Activated CD8-positive, alpha-beta memory T cell treated with anti-CD3 and anti-CD28 coated beads, Interleukin-2, amount 10 ng/mL, durations not matched to agents 7 days and 5 days (primary cell): ENCODE results near the gene ZNF784. TPM values are rescaled to one million over a fixed set of nuclear protein-coding genes. Genes with fewer than 3 reads are reported as not detected.

Source experiments
- ATAC-seq: fragments of 150-1000 bp; cut with Tn5 transposase; one replicate; pipeline ENCODE4 v1.10.0; 2021; ENCODE audit warnings: moderate library complexity
- CTCF ChIA-PET: fragments of 350-600 bp; sonication (Branson Sonifier 250); formaldehyde crosslinking; loops from one replicate; lab custom pipeline; 2021; ENCODE audit warnings: antibody characterized with exemption; lab: Charles Lee
- DNase-seq: peaks from one replicate; pipeline ENCODE4 v3.0.0-alpha.2; 2020
- H3K27ac Mint-ChIP-seq: one replicate; pipeline ENCODE4 v1.8.0; 2021; ENCODE audit warnings: mild to moderate bottlenecking, mixed read lengths
- H3K27me3 Mint-ChIP-seq: one replicate; pipeline ENCODE4 v1.8.0; 2021; ENCODE audit warnings: mixed read lengths
- H3K36me3 Mint-ChIP-seq: one replicate; pipeline ENCODE4 v1.8.0; 2021; ENCODE audit warnings: mild to moderate bottlenecking, mixed read lengths
- H3K4me1 Mint-ChIP-seq: one replicate; pipeline ENCODE4 v1.8.0; 2021; ENCODE audit warnings: mixed read lengths
- H3K4me3 Mint-ChIP-seq: one replicate; pipeline ENCODE4 v1.8.0; 2021; ENCODE audit warnings: mild to moderate bottlenecking, moderate library complexity, mixed read lengths
- H3K9me3 Mint-ChIP-seq: one replicate; pipeline ENCODE4 v1.8.0; 2022; ENCODE audit warnings: low read depth, mixed read lengths
- total RNA-seq, 2 experiments: library from RNA; stranded (reverse); gene quantifications; one replicate each; pipeline ENCODE4 v1.2.3, GENCODE V29; 2021

ZNF784 gene
- total RNA-seq, 2 experiments from 2014 or later, result 5.1 to 7.3 TPM

DNA sequence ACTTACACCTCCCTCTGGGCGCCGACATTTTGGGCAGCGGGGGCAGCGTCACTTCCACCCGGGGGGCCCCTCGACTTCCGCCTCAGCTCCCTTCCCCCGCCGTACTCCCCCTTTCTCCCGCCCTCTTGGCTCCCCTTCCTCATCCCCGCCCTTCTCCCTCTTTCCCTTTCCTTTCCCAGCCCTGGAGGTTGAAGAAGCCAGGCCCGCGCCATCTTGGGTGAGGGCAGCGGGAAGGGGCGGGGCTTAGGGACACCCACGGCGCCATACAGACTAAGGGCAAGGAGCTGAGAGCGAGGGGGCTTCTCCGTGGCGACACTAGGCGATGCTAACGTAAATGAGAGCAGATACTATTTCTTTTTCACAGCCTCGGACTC lies 24.9 kb downstream of the ZNF784 start, which contains the start of gene FIZ1:
FIZ1 (minus strand) TSS at position 50 of the 374 bp plus-strand sequence. CDS start 1,652 bp downstream, outside the sequence.
- CTCF ChIA-PET, result interaction anchor here (0.7 to 4.2 kb wide), 12 partner anchors 12 to 345 kb away, joined by 3 to 31 read pairs (median 6); partner anchors contain the start of genes CCDC106, U2AF2, ZNF581 and ZNF628
- Mint-ChIP-seq H3K9me3 (no peaks in the 10 kb centered on the region), H3K4me1 (peaks cover 25% of the 10 kb centered on the region), H3K36me3 (peaks cover 35% of the 10 kb centered on the region), H3K27ac (peak within 1 kb of the TSS; percentile 99), H3K27me3 (no peaks in the 10 kb centered on the region), H3K4me3 (peak within 1 kb of the TSS; percentile 86)
- peak; percentile 98 for DNase-seq
- ATAC-seq, result peak; percentile 77

DNA sequence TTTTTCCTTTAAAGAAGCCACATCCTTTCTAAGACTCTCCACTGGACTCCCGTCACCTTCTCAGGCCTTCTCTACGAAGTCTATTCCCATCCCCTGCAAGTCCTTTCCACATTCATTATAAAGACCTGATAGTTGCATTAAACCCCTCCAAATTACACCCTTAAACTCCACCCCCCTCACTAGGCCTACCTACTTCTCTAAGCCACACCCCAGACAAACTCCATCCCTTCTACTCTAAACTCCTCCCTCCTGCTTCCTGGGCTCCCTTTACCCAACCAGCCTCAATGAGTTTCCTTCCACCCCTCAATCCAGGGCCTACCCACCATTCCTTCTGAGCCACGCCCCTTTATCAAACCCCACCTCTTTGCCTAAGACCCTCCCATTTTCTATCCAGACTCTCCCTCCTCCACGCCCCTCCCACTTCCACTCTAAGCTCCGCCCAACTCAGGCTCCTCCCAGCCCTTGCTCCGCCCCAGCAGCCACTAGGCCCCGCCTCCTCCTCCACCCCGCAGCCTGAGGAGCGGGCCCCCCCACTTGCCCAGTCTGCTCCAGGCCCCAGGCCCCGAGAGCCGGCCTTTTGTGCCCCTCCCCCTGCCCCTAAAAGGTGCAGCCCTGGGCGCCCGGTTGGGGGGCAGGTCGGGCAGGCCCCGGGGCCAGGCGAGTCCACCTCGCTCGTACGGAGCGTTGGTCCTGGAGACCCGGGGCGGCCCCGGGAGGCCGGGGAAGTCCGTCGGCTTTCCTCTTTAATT lies 25.5 kb downstream of the ZNF784 start:
- Mint-ChIP-seq H3K27ac (peak overlapping the region; percentile 99), H3K9me3 (no peaks in the 10 kb centered on the region), H3K36me3 (peaks cover 35% of the 10 kb centered on the region), H3K4me3 (peak overlapping the region; percentile 86), H3K27me3 (no peaks in the 10 kb centered on the region), H3K4me1 (peaks cover 23% of the 10 kb centered on the region)
- ATAC-seq (peak; percentile 70), DNase-seq (peak; percentile 97)
- CTCF ChIA-PET, result interaction anchor here (0.7 to 4.2 kb wide), 13 partner anchors 11 to 345 kb away, joined by 3 to 31 read pairs (median 5); partner anchors contain the start of genes CCDC106, U2AF2, ZNF581 and ZNF628

DNA sequence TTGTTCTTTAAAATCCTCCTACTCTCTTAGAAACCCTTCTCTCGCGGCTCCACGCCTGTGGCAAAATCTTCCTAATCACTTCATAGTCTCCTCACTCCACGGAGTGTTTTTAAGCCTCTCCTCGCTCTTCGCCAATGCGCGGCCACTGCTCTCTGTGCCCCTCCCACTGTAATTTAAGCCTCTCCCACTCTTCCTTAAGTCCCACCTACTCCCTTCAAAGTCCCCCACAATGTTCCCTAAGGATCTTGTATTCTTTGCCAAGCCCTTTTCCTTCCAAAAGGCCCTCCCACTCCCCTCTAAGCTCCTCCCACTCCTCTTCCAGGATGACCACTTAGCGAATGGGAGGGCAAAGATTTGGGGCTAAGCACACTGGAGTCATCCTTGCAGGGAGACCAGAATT lies 26.3 kb downstream of the ZNF784 start:
- CTCF ChIA-PET, result interaction anchor here (1.2 to 4.2 kb wide), 3 partner anchors 26 to 122 kb away, joined by 3 to 31 read pairs (median 7); partner anchors contain the start of gene ZNF784
- no peak for DNase-seq
- Mint-ChIP-seq H3K4me1 (peaks cover 17% of the 10 kb centered on the region), H3K27me3 (no peaks in the 10 kb centered on the region), H3K4me3 (no peak overlapping the region), H3K36me3 (peaks cover 32% of the 10 kb centered on the region), H3K27ac (no peak overlapping the region), H3K9me3 (no peaks in the 10 kb centered on the region)
- ATAC-seq, result no peak

DNA sequence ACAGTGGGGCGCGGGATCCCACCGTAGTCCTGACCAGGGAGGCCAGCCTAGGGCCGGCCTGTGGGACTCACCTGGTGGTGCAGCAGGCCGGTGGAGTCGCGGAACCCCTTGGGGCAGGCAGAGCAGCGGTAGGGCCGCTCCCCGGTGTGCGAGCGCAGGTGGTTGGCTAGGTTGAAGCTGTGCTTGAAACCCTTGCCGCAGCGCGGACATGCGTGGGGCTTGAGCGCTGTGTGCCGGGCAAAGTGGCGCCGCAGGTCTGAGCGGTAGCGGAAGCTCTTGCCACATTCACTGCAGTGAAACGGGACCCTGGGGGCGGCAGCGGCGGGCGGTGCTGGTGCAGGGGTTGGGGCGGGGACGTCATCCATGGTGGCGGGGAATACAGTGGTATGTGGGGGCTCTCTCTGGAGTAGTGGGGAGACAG lies 26.9 kb downstream of the ZNF784 start:
- Mint-ChIP-seq H3K4me3 (no peak overlapping the region), H3K4me1 (peaks cover 17% of the 10 kb centered on the region), H3K36me3 (peaks cover 31% of the 10 kb centered on the region), H3K27me3 (no peaks in the 10 kb centered on the region), H3K27ac (no peak overlapping the region), H3K9me3 (no peaks in the 10 kb centered on the region)
- ATAC-seq (no peak), DNase-seq (no peak)
- CTCF ChIA-PET, result interaction anchor here (1.2 to 4.2 kb wide), 3 partner anchors 9 to 122 kb away, joined by 3 to 31 read pairs (median 3); no protein-coding TSS in a partner anchor

DNA sequence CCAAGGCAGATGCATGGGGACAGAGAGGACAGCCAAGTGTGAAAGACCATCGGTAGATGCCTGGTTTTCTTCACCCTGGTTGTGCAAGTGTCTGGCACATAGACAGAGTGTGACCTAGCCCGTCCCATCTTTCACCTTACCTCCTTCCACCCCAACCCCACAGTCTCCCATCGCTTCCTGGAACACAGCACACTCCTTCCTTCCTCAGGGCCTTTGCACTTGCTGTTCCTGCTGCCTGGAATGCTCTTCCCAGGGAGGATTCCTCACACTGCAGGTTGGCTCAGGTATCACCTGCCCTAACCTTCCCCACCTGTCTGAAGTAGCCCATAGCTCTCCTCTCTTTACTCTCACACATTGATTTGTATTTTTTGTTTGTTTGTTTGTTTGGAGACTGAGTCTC lies 28.1 kb downstream of the ZNF784 start:
- ATAC-seq (no peak), DNase-seq (no peak)
- H3K4me3 Mint-ChIP-seq, result no peak overlapping the region
- H3K36me3 Mint-ChIP-seq, result peaks cover 31% of the 10 kb centered on the region
- no peaks in the 10 kb centered on the region for H3K9me3 Mint-ChIP-seq
- CTCF ChIA-PET, result interaction anchor here (1.5 kb wide), 1 partner anchor 10 kb away, joined by 3 read pairs; no protein-coding TSS in a partner anchor
- no peak overlapping the region for H3K27ac Mint-ChIP-seq
- no peaks in the 10 kb centered on the region for H3K27me3 Mint-ChIP-seq
- H3K4me1 Mint-ChIP-seq, result peaks cover 10% of the 10 kb centered on the region

DNA sequence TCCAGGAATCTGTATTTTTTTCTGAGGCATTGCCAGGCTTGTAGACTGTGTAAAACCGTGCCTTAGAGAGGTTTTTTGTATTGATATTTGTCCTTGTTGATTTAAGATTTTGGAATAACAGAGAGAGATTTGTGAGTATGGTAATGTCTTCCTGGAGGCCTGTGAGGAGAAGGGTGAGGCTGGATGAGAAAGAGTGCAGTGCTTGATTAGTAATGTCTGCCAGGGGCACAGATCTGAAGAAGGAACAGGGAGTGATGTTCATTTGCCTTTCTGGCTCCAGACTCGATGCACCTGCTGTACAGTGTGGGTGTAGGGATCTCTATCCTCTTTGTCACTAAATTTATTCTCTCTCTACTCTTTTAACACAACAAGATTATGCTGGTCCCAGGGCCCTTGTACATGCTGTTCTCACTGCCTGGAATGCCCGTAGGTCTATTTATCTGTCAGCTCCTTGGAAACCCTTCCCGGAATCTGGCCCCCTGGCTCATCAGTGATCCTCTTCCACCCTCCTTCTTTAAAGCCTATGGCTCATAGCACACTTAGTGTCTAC lies 29.3 kb downstream of the ZNF784 start:
- Mint-ChIP-seq H3K27ac (no peak overlapping the region), H3K4me1 (peaks cover 6% of the 10 kb centered on the region), H3K4me3 (no peak overlapping the region), H3K9me3 (no peaks in the 10 kb centered on the region), H3K36me3 (peaks cover 31% of the 10 kb centered on the region), H3K27me3 (no peaks in the 10 kb centered on the region)
- CTCF ChIA-PET, result interaction anchor here (0.7 to 2.7 kb wide), 2 partner anchors 11 to 422 kb away, joined by 3 to 7 read pairs; partner anchors contain the start of gene ZNF865
- ATAC-seq (no peak), DNase-seq (no peak)

DNA sequence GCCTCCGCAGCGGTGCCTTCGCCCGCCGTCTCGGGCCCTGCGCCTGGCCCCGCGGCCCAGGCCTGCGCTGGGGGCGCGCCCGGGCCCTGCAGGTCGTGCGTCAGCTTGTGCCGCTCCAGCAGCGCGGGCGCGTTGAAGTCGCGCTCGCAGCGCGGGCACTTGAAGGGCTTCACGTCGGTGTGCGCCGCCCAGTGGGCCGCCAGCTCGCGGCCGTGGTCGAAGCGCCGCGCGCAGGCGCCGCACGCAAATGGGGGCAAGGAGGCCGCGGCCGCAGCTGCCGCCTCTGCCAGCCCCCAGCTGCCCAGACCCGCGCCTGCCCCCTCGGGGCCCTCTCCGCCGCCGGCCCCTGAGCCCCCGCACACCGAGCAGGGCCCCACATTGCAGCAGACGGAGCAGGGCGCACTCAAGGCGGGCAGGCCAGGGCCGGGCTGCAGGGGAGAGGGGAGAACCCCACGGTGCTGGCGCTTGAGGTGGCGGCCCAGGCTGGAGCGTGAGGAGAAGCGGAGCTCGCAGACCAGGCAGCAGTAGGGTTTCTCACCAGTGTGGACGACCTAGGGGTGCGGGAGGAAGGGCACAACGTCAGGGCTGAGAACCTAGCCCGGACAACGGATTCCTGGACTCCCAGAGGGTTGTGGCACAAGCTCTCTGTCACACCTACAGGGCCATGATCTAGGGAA lies 31.1 kb downstream of the ZNF784 start:
- H3K4me3 Mint-ChIP-seq, result no peak overlapping the region
- DNase-seq (no peak), ATAC-seq (no peak)
- H3K9me3 Mint-ChIP-seq, result no peaks in the 10 kb centered on the region
- no peaks in the 10 kb centered on the region for H3K27me3 Mint-ChIP-seq
- no peaks in the 10 kb centered on the region for H3K4me1 Mint-ChIP-seq
- CTCF ChIA-PET, result interaction anchor here (0.6 to 2.7 kb wide), 2 partner anchors 13 to 19 kb away, joined by 4 to 7 read pairs; partner anchors contain the start of gene ZNF865
- peaks cover 29% of the 10 kb centered on the region for H3K36me3 Mint-ChIP-seq
- no peak overlapping the region for H3K27ac Mint-ChIP-seq

DNA sequence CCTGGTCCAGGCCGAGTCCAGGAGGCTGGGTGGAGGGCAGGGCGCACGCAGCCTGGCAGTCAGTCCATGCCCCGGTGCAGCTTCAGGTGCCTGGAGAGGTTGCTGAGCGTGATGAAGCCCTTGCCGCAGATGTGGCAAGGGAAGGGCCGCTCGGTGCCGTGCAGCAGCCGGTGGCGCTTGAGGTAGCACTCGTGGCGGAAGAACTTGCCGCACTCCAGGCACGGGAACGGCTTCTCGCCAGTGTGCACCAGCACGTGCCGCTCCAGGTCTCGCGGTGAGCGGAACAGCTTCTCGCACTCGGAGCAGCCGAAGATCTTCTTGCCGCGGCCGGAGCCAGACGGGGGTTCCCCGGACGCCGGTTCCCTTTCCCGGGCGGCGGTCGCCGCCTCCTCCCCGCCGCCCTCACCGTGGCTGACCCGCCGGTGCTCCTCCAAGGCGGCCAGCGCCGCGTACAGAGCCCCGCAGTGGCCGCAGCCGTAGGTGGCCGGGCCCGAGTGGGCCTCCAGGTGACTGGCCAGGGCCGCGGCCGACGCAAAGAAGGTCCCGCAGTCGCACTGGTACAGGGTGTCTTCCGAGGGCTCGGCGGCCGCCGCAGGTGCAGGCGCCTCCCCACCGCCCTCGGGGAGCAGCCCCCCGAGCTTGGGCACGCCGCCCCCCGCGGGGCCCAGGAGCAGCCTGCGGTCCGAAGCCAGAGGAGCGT lies 31.8 kb downstream of the ZNF784 start:
- DNase-seq, result no peak
- H3K4me1 Mint-ChIP-seq, result no peaks in the 10 kb centered on the region
- CTCF ChIA-PET, result interaction anchor here (2.7 kb wide), 1 partner anchor 14 kb away, joined by 7 read pairs; the partner anchor contains the start of gene ZNF865
- H3K4me3 Mint-ChIP-seq, result no peak overlapping the region
- no peak for ATAC-seq
- no peaks in the 10 kb centered on the region for H3K27me3 Mint-ChIP-seq
- no peaks in the 10 kb centered on the region for H3K9me3 Mint-ChIP-seq
- no peak overlapping the region for H3K27ac Mint-ChIP-seq
- peaks cover 26% of the 10 kb centered on the region for H3K36me3 Mint-ChIP-seq

DNA sequence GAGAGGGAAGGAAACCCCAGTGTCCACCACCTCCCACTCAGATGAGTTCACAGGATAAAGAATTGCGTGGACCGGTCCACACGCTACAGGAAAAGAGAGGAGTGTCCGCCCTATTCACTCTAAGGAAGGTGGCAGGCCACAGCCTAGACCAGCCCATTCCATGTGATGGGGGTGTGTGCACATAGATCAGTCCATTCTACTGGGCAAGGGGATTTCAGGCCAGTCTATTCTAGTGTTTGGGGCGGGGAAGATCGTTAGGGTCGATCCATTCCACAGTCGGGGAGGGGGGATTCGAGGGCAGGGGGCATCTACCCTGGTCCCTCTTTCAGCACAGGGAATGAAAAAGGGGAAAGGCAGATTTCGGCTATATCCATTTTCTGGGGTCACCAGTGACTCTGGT lies 32.8 kb downstream of the ZNF784 start:
- DNase-seq, result no peak
- no peak overlapping the region for H3K4me3 Mint-ChIP-seq
- no peak overlapping the region for H3K27ac Mint-ChIP-seq
- H3K9me3 Mint-ChIP-seq, result no peaks in the 10 kb centered on the region
- peaks cover 22% of the 10 kb centered on the region for H3K36me3 Mint-ChIP-seq
- peaks cover 9% of the 10 kb centered on the region for H3K27me3 Mint-ChIP-seq
- no peak for ATAC-seq
- CTCF ChIA-PET, result no interaction called here
- peaks cover 5% of the 10 kb centered on the region for H3K4me1 Mint-ChIP-seq

DNA sequence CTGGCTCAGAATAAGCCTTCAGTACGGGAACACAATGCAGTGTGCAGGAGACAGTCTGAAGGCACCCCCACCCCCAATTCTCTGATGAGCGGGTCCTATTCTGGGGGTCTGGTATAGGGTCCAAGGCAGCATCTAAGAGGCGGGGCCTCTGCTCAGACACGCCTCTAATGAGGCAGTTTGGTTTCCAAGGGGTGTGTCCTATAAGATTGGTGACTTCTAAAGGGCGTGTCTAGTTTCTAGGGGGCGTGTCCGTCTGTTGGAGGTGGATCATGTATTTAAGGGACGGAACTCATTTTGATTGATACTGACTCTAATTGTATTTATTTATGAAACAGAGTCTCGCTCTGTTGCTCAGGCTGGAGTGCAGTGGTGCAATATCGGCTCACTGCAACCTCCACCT lies 33.7 kb downstream of the ZNF784 start:
- no peak overlapping the region for H3K27ac Mint-ChIP-seq
- ATAC-seq, result no peak
- H3K27me3 Mint-ChIP-seq, result peaks cover 15% of the 10 kb centered on the region
- CTCF ChIA-PET, result no interaction called here
- no peaks in the 10 kb centered on the region for H3K9me3 Mint-ChIP-seq
- no peak for DNase-seq
- H3K36me3 Mint-ChIP-seq, result peaks cover 13% of the 10 kb centered on the region
- H3K4me3 Mint-ChIP-seq, result no peak overlapping the region
- H3K4me1 Mint-ChIP-seq, result peaks cover 9% of the 10 kb centered on the region

DNA sequence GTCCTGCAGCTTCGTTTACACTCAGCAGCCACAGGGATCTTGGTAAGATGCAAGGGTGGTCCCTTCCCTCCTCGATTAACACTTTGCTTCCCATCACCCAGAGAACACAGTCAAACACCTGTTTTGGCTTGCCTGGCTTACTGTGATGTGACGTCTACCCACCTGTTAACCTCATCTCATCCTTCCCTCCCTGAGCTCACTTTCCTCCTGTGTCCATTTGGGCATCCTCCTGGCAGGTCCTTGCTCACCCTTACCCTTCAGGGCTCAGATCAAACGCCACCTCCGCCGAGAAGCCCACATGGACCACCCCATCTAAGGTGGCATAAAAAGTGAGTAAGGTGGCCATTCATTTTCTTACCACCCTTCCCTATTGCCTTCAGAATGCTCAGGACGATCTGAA lies 34.3 kb downstream of the ZNF784 start:
- DNase-seq (no peak), ATAC-seq (no peak)
- peaks cover 8% of the 10 kb centered on the region for H3K36me3 Mint-ChIP-seq
- no peaks in the 10 kb centered on the region for H3K9me3 Mint-ChIP-seq
- H3K4me1 Mint-ChIP-seq, result peaks cover 13% of the 10 kb centered on the region
- H3K4me3 Mint-ChIP-seq, result no peak overlapping the region
- H3K27me3 Mint-ChIP-seq, result peaks cover 20% of the 10 kb centered on the region
- CTCF ChIA-PET, result no interaction called here
- no peak overlapping the region for H3K27ac Mint-ChIP-seq

DNA sequence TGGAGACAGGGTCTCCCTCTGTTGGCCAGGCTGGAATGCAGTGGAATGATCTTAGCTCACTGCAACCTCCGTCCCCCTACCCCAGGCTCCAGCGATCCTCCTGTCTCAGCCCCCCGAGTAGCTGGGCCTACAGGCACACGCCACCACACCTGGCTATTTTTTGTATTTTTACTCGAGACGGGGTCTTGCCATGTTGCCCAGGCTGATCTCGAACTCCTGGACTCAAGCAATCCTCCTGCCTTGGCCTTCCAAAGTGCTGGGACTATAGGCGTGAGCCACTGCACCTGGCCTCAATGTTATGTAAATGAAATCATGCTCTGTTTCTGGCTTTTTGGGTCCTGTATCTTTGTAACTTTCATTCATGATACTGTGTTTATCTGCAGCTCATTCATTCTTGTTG lies 35.6 kb downstream of the ZNF784 start:
- no peak for ATAC-seq
- Mint-ChIP-seq H3K27ac (no peak overlapping the region), H3K27me3 (peaks cover 23% of the 10 kb centered on the region), H3K4me1 (peaks cover 13% of the 10 kb centered on the region), H3K9me3 (no peaks in the 10 kb centered on the region), H3K4me3 (no peak overlapping the region), H3K36me3 (peaks cover 3% of the 10 kb centered on the region)
- no peak for DNase-seq
- CTCF ChIA-PET, result interaction anchor here (0.7 kb wide), 1 partner anchor 76 kb away, joined by 4 read pairs; no protein-coding TSS in a partner anchor
